ENCODE data around the gene MIS12. TPM values are rescaled to one million over a fixed set of nuclear protein-coding genes. Genes with fewer than 3 reads are reported as not detected.

Gene MIS12
- total and polyA plus RNA-seq, 2 of the 13 experiments (the other 11 are each of a cell fraction or from before 2014, with no cell fraction given) = 13.4 to 28.0 TPM

DNA sequence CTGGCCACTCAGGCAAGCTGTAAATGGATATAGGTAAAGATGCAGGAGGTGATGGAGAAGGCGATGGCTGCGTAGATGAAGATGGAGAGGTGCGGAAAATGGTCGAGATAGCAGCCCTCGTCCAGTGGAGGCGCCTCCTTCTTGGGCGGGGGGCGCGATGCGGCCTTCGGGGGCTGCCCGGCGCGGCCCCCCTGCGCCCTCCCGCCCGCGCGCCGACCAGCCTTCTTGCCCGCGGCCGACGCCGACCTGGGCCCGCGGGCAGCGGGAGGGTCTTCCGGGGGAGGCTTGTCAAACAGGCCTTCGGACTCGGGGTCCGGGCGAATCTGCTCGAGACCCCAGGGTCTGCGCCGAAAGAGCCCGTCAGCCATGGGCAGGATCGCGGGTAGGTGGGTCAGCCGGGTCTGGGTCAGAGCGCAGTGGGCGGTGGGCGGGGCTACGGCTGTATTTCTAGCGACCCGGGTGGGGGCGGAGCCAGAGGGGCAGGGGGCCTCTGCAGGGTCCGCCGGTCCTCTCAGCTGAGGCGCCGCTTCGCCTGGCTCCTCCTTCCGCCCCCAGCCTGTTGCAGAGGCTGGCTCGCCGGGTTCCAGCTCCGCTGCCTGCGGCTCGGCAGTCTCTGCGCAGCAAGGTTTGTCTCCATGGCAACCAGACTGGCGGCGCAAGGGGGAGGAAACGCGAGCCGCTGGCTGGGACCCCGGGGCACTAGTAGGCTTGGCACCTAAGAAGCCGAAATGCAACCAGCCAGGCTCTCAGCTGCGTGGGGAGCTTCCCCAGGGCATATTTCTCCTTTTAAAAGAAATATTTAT is 14.4 kb downstream of the MIS12 start (continued):
- TF ChIP-seq, protein P1, sequence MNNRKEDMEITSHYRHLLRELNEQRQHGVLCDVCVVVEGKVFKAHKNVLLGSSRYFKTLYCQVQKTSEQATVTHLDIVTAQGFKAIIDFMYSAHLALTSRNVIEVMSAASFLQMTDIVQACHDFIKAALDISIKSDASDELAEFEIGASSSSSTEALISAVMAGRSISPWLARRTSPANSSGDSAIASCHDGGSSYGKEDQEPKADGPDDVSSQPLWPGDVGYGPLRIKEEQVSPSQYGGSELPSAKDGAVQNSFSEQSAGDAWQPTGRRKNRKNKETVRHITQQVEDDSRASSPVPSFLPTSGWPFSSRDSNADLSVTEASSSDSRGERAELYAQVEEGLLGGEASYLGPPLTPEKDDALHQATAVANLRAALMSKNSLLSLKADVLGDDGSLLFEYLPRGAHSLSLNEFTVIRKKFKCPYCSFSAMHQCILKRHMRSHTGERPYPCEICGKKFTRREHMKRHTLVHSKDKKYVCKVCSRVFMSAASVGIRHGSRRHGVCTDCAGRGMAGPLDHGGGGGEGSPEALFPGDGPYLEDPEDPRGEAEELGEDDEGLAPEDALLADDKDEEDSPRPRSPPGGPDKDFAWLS (CRISPR knock-in tag; IDR thresholded peaks at IDR 0.05; ENCODE audit: borderline replicate concordance) = no peak
- peak; percentile 74; the same call in 1 of the 2 replicates for TF ChIP-seq ZNF292 (CRISPR knock-in tag; IDR thresholded peaks at IDR 0.05; ENCODE audit: borderline replicate concordance, low read depth)
- no peak for TF ChIP-seq ZNF253 (CRISPR knock-in tag; IDR thresholded peaks at IDR 0.05; ENCODE audit: borderline replicate concordance)
- TF ChIP-seq NFE2L1 (CRISPR knock-in tag; IDR thresholded peaks at IDR 0.05; ENCODE audit: borderline replicate concordance) = no peak
- TF ChIP-seq MED13 (CRISPR knock-in tag; IDR thresholded peaks at IDR 0.05) = no peak
- no peak for TF ChIP-seq SRY (CRISPR knock-in tag; IDR thresholded peaks at IDR 0.05)
- TF ChIP-seq, protein P2, sequence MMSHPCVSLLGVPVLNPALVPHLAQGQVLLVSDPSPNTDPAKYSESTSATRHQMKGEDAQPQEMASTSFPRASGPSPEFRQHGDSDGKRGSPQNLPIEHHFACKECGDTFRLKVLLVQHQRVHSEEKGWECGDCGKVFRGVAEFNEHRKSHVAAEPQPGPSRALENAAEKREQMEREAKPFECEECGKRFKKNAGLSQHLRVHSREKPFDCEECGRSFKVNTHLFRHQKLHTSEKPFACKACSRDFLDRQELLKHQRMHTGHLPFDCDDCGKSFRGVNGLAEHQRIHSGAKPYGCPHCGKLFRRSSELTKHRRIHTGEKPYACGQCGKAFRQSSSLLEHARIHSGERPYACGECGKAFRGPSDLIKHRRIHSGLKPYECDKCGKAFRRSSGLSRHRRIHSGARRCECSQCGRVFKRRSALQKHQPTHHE (CRISPR knock-in tag; IDR thresholded peaks at IDR 0.05; ENCODE audit: borderline replicate concordance) = no peak
- TF ChIP-seq, protein P3, sequence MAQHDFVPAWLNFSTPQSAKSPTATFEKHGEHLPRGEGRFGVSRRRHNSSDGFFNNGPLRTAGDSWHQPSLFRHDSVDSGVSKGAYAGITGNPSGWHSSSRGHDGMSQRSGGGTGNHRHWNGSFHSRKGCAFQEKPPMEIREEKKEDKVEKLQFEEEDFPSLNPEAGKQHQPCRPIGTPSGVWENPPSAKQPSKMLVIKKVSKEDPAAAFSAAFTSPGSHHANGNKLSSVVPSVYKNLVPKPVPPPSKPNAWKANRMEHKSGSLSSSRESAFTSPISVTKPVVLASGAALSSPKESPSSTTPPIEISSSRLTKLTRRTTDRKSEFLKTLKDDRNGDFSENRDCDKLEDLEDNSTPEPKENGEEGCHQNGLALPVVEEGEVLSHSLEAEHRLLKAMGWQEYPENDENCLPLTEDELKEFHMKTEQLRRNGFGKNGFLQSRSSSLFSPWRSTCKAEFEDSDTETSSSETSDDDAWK (CRISPR knock-in tag; IDR thresholded peaks at IDR 0.05) = no peak
- TF ChIP-seq, protein P4, sequence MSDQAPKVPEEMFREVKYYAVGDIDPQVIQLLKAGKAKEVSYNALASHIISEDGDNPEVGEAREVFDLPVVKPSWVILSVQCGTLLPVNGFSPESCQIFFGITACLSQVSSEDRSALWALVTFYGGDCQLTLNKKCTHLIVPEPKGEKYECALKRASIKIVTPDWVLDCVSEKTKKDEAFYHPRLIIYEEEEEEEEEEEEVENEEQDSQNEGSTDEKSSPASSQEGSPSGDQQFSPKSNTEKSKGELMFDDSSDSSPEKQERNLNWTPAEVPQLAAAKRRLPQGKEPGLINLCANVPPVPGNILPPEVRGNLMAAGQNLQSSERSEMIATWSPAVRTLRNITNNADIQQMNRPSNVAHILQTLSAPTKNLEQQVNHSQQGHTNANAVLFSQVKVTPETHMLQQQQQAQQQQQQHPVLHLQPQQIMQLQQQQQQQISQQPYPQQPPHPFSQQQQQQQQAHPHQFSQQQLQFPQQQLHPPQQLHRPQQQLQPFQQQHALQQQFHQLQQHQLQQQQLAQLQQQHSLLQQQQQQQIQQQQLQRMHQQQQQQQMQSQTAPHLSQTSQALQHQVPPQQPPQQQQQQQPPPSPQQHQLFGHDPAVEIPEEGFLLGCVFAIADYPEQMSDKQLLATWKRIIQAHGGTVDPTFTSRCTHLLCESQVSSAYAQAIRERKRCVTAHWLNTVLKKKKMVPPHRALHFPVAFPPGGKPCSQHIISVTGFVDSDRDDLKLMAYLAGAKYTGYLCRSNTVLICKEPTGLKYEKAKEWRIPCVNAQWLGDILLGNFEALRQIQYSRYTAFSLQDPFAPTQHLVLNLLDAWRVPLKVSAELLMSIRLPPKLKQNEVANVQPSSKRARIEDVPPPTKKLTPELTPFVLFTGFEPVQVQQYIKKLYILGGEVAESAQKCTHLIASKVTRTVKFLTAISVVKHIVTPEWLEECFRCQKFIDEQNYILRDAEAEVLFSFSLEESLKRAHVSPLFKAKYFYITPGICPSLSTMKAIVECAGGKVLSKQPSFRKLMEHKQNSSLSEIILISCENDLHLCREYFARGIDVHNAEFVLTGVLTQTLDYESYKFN (CRISPR knock-in tag; conservative IDR thresholded peaks at IDR 0.05) = peak; percentile 76
- TF ChIP-seq PHF20 (CRISPR knock-in tag; IDR thresholded peaks at IDR 0.05) = no peak
- no peak for TF ChIP-seq ZEB1 (IDR thresholded peaks at IDR 0.05; ENCODE audit: insufficient replicate concordance, low read depth)
- TF ChIP-seq, protein P5, sequence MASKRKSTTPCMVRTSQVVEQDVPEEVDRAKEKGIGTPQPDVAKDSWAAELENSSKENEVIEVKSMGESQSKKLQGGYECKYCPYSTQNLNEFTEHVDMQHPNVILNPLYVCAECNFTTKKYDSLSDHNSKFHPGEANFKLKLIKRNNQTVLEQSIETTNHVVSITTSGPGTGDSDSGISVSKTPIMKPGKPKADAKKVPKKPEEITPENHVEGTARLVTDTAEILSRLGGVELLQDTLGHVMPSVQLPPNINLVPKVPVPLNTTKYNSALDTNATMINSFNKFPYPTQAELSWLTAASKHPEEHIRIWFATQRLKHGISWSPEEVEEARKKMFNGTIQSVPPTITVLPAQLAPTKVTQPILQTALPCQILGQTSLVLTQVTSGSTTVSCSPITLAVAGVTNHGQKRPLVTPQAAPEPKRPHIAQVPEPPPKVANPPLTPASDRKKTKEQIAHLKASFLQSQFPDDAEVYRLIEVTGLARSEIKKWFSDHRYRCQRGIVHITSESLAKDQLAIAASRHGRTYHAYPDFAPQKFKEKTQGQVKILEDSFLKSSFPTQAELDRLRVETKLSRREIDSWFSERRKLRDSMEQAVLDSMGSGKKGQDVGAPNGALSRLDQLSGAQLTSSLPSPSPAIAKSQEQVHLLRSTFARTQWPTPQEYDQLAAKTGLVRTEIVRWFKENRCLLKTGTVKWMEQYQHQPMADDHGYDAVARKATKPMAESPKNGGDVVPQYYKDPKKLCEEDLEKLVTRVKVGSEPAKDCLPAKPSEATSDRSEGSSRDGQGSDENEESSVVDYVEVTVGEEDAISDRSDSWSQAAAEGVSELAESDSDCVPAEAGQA (IDR thresholded peaks at IDR 0.05; ENCODE audit: low read depth) = no peak
- TF ChIP-seq, protein P5 (CRISPR knock-in tag; IDR thresholded peaks at IDR 0.05; ENCODE audit: borderline replicate concordance) = no peak
- no peak for TF ChIP-seq MATR3 (CRISPR knock-in tag; IDR thresholded peaks at IDR 0.05)

All from HepG2 (cell line).